ENCODE results near the gene MRPL1. TPM values are rescaled to one million over a fixed set of nuclear protein-coding genes. Genes with fewer than 3 reads are reported as not detected.

The MRPL1 gene
- total and polyA plus RNA-seq, 2 of the 13 experiments (the other 11 are each of a cell fraction or from before 2014, with no cell fraction given) = 23.3 to 61.5 TPM

DNA sequence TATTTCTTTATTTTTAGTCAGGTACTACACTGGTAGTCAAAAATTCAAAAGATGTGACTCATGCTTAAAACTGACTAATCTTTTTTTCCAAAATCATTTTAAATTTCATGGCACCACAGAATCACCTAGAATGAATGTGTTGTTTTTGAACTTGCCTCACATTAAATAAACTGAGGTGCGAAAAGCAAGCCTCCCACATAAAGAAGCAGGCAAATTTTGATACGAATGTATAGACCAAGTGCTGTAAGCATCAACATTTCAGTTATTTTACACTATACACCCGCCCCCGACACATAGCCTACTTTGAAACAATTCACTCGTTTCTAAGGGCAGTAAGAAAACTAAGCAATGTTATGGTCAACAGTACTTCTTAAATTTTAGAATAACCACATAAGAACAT is 94.3 kb downstream of the MRPL1 start:
- H3K27me3 ChIP-seq (ENCODE audit: control insufficient read depth in 1 of 2, insufficient read depth in 2 of 2, low read length in 2 of 2) = no peaks in the 10 kb centered on the region
- H2AFZ ChIP-seq (ENCODE audit: low read length) = no peak overlapping the region
- TF ChIP-seq HDAC1 (CRISPR knock-in tag; IDR thresholded peaks at IDR 0.05) (no peak), ZNF44 (CRISPR knock-in tag; IDR thresholded peaks at IDR 0.05) (no peak), PPARG (CRISPR knock-in tag; conservative IDR thresholded peaks at IDR 0.05) (no peak), SIN3B (IDR thresholded peaks at IDR 0.05; ENCODE audit: low read length) (no peak), KLF11 (CRISPR knock-in tag; IDR thresholded peaks at IDR 0.05) (no peak), ZNF234 (CRISPR knock-in tag; conservative IDR thresholded peaks at IDR 0.05) (no peak), YY1 (IDR thresholded peaks at IDR 0.05; ENCODE audit: insufficient read depth, insufficient replicate concordance, low read depth, low read length) (no peak), NR2C2 (CRISPR knock-in tag; IDR thresholded peaks at IDR 0.05; ENCODE audit: borderline replicate concordance) (no peak), ZZZ3 (CRISPR knock-in tag; IDR thresholded peaks at IDR 0.05; ENCODE audit: borderline replicate concordance) (no peak), ZC3H4 (CRISPR knock-in tag; IDR thresholded peaks at IDR 0.05; ENCODE audit: borderline replicate concordance) (no peak), ZBTB25 (CRISPR knock-in tag; IDR thresholded peaks at IDR 0.05) (no peak), ZNF557 (CRISPR knock-in tag; IDR thresholded peaks at IDR 0.05) (no peak)
- TF ChIP-seq, protein P1, sequence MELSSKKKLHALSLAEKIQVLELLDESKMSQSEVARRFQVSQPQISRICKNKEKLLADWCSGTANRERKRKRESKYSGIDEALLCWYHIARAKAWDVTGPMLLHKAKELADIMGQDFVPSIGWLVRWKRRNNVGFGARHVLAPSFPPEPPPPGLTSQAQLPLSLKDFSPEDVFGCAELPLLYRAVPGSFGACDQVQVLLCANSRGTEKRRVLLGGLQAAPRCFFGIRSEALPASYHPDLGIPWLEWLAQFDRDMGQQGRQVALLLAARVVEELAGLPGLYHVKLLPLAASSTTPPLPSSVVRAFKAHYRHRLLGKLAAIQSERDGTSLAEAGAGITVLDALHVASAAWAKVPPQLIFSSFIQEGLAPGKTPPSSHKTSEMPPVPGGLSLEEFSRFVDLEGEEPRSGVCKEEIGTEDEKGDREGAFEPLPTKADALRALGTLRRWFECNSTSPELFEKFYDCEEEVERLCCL (CRISPR knock-in tag; IDR thresholded peaks at IDR 0.05; ENCODE audit: borderline replicate concordance) = no peak
- H3K4me3 ChIP-seq (replicated peaks in 1 of 3; ENCODE audit: insufficient read depth in 1 of 3, low read depth in 2 of 3, low read length in 3 of 3) = no peak overlapping the region
- H3K9ac ChIP-seq (ENCODE audit: insufficient read depth, low read depth, low read length) = no peak overlapping the region
- in situ Hi-C loops (cut with HindIII; ENCODE audit: extremely low pct_ligation_motif_present, low pct_unique_long_range_greater_than_20kb) = loop anchor here (10.0 to 25.0 kb wide), 2 partner anchors 568 to 905 kb away; no protein-coding TSS in a partner anchor
- H3K4me1 ChIP-seq (ENCODE audit: insufficient read depth, low read length) = no peaks in the 10 kb centered on the region
- H3K9me3 ChIP-seq (ENCODE audit: low read length) = no peaks in the 10 kb centered on the region
- H4K20me1 ChIP-seq (ENCODE audit: insufficient read depth, low read length) = no peaks in the 10 kb centered on the region
- ChIA-PET POLR2A (no interaction called here), CTCF (ENCODE audit: low intra/inter-chr PET ratio, low total read pairs) (no interaction called here)
- FAIRE-seq (no peak), DNase-seq (ENCODE audit: low spot score) (no peak), ATAC-seq (no peak)
- intact Hi-C loops (cut with micrococcal nuclease; ENCODE audit: unreplicated experiment) = loop anchor here (10.0 kb wide), 1 partner anchor 908 kb away; no protein-coding TSS in a partner anchor
- H3K4me2 ChIP-seq (ENCODE audit: low read depth, low read length) = no peak overlapping the region
- H3K36me3 ChIP-seq (replicated peaks in 1 of 2; ENCODE audit: control insufficient read depth in 1 of 2, insufficient read depth in 2 of 2, low read length in 2 of 2) = peaks cover 0 to 7% of the 10 kb centered on the region in 2 experiments; a peak in 1 of 5 replicates
- no TSS peak for BruUV-seq (replicated peaks)
- WGBS (ENCODE audit: low lambda C conversion rate) = 97% methylated on average over 5 of the region's 5 CpGs
- no peaks in the 10 kb centered on the region for H3K79me2 ChIP-seq (ENCODE audit: insufficient read depth, low read length)
- H3K27ac ChIP-seq (ENCODE audit: extremely low read length, insufficient read depth, low read length) = no peak overlapping the region
